ENCODE results near the gene BCL2L1.

BCL2L1 gene

GRCh38 chr20:31723319-31724078 lies 831 bp upstream of the BCL2L1 start:
- peak; percentile 98 for DNase-seq

GRCh38 chr20:31723069-31723318 lies 326 bp upstream of the BCL2L1 start:
- no peak for DNase-seq

- no peak for DNase-seq
Measured at GRCh38 chr20:31721408-31722256, 1.0 kb downstream of the BCL2L1 start.

- DNase-seq: no peak
Measured at GRCh38 chr20:31720486-31721407, 1.9 kb downstream of the BCL2L1 start.

- DNase-seq: no peak
Measured at GRCh38 chr20:31719644-31720485, 2.8 kb downstream of the BCL2L1 start.

- no peak for DNase-seq
Measured at GRCh38 chr20:31718952-31719643, 3.6 kb downstream of the BCL2L1 start.

GRCh38 chr20:31717478-31718201 lies 5.0 kb downstream of the BCL2L1 start:
- no peak for DNase-seq

- DNase-seq: no peak
Measured at GRCh38 chr20:31716818-31717477, 5.7 kb downstream of the BCL2L1 start.

GRCh38 chr20:31716351-31716750 lies 6.3 kb downstream of the BCL2L1 start:
- DNase-seq: no peak

- DNase-seq: no peak
Measured at GRCh38 chr20:31715766-31716165, 6.9 kb downstream of the BCL2L1 start.

- DNase-seq: no peak
Measured at GRCh38 chr20:31713312-31714273, 9.1 kb downstream of the BCL2L1 start.

GRCh38 chr20:31712564-31713311 lies 9.9 kb downstream of the BCL2L1 start:
- DNase-seq: no peak

GRCh38 chr20:31712112-31712553 lies 10.5 kb downstream of the BCL2L1 start:
- DNase-seq: no peak

- DNase-seq: no peak
Measured at GRCh38 chr20:31711179-31712111, 11.2 kb downstream of the BCL2L1 start.

GRCh38 chr20:31710423-31711108 lies 12.1 kb downstream of the BCL2L1 start:
- no peak for DNase-seq

GRCh38 chr20:31709939-31710338 lies 12.7 kb downstream of the BCL2L1 start:
- DNase-seq: no peak

Measured in stimulated activated naive CD4-positive, alpha-beta T cell treated with Interleukin-2 at 50 U/mL for 16 hours (primary cell).